ENCODE results near the gene SCN4A.
A peak's percentile ranks its signal among the peaks of the same experiment; 100 is the strongest.
"Not testable (repeated sequence)": the region's sequence is repeated elsewhere in the genome, so short reads cannot be mapped to it uniquely, and the experiment has no call there.

SCN4A gene

GRCh38 chr17:63932721-63933120, 40.0 kb downstream of the SCN4A start:
- DNase-seq, result no peak

- peak; percentile 35 for DNase-seq
Observed at GRCh38 chr17:63931981-63932561, 40.6 kb downstream of the SCN4A start, which contains the start of gene CD79B. Gene CD79B (minus strand): TSS chr17:63932331. CDS start chr17:63932261, 70 bp downstream.

- peak; percentile 38 for DNase-seq
Observed at GRCh38 chr17:63930951-63931575, 41.7 kb downstream of the SCN4A start.

GRCh38 chr17:63929860-63930766, 42.6 kb downstream of the SCN4A start:
- DNase-seq, result no peak

- DNase-seq, result no peak
Observed at GRCh38 chr17:63928966-63929695, 43.6 kb downstream of the SCN4A start.

- no peak for DNase-seq
Observed at GRCh38 chr17:63928172-63928666, 44.5 kb downstream of the SCN4A start.

- no peak for DNase-seq
Observed at GRCh38 chr17:63927464-63928171, 45.1 kb downstream of the SCN4A start.

GRCh38 chr17:63926164-63926563, 46.6 kb downstream of the SCN4A start:
- DNase-seq, result no peak

- no peak for DNase-seq
Observed at GRCh38 chr17:63925615-63926014, 47.1 kb downstream of the SCN4A start.

GRCh38 chr17:63922402-63922801, 50.3 kb downstream of the SCN4A start:
- not testable (repeated sequence) for DNase-seq

- not testable (repeated sequence) for DNase-seq
Observed at GRCh38 chr17:63920779-63921178, 51.9 kb downstream of the SCN4A start.

- not testable (repeated sequence) for DNase-seq
Observed at GRCh38 chr17:63920050-63920449, 52.7 kb downstream of the SCN4A start.

GRCh38 chr17:63919311-63919723, 53.4 kb downstream of the SCN4A start:
- peak; percentile 70 for DNase-seq

- not testable (repeated sequence) for DNase-seq
Observed at GRCh38 chr17:63918789-63919305, 53.9 kb downstream of the SCN4A start, which contains the start of gene GH1. Gene GH1 (minus strand): TSS chr17:63918839. CDS start chr17:63918776, 63 bp downstream.

- DNase-seq, result no peak
Observed at GRCh38 chr17:63918305-63918704, 54.4 kb downstream of the SCN4A start.

- DNase-seq, result no peak
Observed at GRCh38 chr17:63917646-63918045, 55.1 kb downstream of the SCN4A start.

- DNase-seq, result not testable (repeated sequence)
Observed at GRCh38 chr17:63917206-63917605, 55.5 kb downstream of the SCN4A start.

- DNase-seq, result no peak
Observed at GRCh38 chr17:63916566-63917185, 56.0 kb downstream of the SCN4A start.

- DNase-seq, result not testable (repeated sequence)
Observed at GRCh38 chr17:63915753-63916152, 57.0 kb downstream of the SCN4A start.

- no peak for DNase-seq
Observed at GRCh38 chr17:63914471-63914870, 58.2 kb downstream of the SCN4A start.

- peak; percentile 67 for DNase-seq
Observed at GRCh38 chr17:63911657-63912100, 61.0 kb downstream of the SCN4A start.
